HG02642 (cell line): Measurements from ENCODE around the gene CDK2.
"Not testable (repeated sequence)": the region's sequence is repeated elsewhere in the genome, so short reads cannot be mapped to it uniquely, and the experiment has no call there.

Source experiments
- ATAC-seq: cut with Tn5 transposase; IDR thresholded peaks from one replicate; pipeline ENCODE4 v1.9.1; 2021; ENCODE audit warnings: mild to moderate bottlenecking; ENCODE audit not compliant: unreplicated experiment, poor library complexity

Gene CDK2

DNA sequence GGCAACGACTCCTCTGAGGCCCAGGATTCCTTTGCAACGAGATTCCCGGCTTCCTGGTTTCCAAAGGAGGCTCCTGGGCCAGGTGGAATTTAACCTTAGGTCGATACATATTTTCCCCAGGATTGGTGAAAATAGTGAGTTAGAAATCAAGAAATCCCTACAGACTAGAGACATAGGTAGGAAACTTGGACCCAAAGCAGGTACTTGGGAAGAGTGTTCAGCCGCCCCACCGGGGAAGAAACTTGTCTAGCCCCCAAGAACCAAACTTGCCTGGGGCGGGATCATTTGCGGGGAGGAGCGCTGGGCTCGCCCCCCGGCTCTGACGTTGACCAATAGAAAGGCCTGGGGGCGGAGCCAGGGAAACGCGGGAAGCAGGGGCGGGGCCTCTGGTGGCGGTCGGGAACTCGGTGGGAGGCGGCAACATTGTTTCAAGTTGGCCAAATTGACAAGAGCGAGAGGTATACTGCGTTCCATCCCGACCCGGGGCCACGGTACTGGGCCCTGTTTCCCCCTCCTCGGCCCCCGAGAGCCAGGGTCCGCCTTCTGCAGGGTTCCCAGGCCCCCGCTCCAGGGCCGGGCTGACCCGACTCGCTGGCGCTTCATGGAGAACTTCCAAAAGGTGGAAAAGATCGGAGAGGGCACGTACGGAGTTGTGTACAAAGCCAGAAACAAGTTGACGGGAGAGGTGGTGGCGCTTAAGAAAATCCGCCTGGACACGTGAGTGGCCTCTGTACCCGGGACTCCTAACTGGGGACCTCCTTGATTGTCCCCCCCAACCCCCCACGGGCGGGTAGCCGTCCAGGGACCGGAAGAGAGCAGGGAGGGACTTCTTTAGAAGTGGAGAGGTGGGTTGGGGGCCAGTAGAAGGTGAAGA, at the start of gene CDK2:
CDK2 (plus strand) TSS at position 423 of the 874 bp plus-strand sequence; CDS start at position 602, 179 bp downstream.
- peak; percentile 94 for ATAC-seq

DNA sequence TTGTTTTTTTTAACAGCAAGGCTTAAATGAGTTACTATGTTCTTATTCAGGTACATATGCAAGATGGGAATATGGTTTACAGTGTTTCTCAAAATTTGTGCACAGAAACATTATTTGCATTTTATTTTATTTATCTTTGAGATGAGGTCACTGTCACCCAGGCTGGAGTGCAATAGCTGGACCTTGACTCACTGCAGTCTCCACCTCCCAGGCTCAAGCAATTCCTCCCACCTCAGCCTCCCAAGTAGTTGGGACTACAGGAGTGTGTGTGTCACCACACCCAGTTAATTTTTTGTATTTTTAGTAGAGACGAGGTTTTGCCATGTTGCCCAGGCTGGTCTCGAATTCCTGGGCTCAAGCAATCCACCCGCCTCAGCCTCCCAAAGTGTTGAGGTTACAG, 47.6 kb upstream of the CDK2 start:
- ATAC-seq, result not testable (repeated sequence)

DNA sequence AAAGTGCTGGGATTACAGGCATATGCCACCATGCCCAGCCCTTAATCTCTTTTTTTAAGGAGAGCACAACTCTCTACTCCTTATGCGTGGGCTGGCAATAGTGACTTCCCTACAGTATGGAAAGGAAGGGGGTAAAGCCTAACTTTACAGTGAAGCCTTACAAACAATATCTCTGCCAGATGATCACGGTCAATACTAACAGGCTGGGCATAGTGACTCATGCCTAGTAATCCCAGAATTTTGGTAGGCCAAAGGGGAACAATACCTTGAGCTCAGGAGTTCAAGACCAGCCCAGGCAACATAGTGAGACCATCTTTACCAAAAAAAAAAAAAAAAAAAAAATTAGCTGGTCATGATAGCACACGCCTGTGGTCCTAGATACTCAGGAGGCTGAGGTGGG, 44.5 kb upstream of the CDK2 start:
- no peak for ATAC-seq

DNA sequence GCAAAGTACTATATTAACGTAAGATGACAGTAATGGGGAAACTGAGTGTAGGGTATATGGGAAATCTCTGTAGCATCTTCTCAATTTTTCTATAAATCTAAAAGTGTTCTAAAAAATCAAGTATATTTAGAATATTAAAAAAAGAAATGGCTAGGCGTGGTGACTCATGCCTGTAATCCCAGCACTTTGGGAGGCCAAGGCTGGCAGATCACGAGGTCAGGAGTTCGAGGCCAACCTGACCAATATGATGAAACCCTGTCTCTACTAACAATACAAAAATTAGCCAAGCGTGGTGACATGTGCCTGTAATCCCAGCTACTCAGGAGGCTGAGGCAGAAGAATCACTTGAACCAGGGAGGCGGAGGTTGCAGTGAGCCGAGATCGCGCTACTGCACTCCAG, 43.0 kb upstream of the CDK2 start:
- ATAC-seq, result not testable (repeated sequence)

DNA sequence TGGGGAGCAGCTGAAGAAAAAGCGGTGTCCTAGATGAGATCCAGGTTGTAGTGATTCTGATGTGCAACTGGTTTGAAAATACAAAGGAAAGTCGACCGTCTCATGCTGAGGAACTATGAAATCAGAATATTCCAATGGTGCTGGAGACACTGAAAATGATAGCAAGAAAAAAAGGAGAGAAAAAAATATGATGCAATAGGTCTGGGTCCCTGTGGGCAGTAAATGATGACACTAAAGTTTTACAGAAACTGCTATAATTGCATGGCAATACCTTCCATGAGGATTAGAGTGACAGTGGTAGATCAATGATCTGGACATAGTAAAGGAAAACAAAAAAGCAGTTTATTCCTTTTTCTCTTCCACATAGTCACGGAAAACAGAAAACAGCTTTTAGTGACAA, 41.3 kb upstream of the CDK2 start:
- no peak for ATAC-seq

DNA sequence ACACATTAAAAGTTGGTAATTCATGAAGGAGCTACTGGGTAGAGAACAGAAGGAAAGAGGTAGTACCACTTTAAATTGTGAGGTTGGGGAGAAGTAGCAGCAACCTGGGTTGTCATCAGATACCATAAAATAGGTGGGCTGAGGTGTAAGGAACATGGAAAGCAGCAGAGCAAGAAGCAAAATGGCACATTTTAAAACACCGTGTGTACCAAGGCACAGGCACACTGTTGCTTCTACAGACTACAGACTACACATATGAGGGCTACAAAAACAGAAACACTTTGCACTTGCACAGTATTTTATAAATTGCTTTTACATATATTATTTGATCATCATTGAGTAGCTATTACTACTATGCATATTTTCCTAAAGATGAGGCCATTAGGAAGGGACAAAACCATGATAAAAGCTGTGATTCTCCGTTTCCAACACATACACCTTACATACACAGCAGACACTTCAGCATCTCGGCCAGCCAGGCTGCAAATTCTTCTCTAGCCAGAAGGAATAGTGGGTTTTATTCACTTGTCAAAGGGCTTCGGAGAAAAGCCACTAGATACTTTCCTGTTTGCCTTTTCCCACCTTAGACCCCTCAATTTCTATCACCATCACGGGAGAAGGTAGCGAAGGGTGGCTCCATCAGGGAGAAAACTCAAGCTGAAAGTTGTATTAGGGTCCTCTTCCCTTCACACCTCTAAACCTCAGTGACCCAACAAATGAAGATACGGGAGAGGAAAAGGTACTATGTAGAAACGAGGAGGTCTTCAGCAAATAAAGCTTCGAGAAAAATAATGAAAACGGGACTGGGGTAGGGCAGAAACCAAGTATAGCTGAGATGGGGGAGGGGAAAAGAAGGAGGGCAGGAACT, 40.5 kb upstream of the CDK2 start:
- peak; percentile 1 for ATAC-seq

DNA sequence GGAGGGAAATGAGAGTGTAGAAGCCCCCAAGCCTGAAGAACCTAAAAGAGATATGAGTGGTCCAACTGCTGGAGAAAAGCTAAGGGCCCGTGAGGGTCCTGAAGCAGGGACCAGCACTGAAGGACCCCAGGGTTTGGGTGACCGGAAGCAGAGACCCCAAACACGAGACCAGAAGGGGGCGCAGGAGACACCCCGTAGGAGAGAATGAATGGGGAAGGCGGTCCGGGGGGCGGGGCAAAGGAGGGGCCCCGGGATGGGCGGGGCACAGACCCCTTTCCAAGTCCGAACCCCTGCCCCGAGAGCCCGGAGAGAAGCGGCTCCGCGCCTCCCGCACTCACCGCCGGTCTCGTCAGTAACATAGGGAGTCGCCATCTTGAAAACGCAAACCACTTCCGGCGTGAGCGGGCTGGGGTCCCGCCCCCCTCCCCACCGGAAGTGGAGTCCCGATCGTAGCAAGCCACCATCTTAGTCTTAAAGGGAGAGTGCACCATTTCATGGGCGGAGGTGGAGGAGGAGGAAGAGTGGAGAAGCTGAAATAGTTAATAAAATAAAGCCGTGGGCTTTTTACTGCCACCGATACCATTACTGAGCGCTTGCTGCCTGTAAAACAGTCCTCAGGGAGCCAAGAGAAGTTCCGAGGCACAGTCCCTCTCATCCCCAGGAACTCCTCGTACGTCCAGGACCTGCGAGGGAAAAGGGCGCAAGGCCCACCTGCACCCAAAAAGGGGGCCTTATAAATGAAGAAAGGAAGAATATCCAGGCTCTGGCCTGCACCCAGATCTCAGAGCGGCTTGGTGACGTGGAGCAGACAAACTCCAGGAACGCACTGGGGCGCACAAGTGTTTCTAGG, 39.7 kb upstream of the CDK2 start:
- ATAC-seq, result peak; percentile 54

DNA sequence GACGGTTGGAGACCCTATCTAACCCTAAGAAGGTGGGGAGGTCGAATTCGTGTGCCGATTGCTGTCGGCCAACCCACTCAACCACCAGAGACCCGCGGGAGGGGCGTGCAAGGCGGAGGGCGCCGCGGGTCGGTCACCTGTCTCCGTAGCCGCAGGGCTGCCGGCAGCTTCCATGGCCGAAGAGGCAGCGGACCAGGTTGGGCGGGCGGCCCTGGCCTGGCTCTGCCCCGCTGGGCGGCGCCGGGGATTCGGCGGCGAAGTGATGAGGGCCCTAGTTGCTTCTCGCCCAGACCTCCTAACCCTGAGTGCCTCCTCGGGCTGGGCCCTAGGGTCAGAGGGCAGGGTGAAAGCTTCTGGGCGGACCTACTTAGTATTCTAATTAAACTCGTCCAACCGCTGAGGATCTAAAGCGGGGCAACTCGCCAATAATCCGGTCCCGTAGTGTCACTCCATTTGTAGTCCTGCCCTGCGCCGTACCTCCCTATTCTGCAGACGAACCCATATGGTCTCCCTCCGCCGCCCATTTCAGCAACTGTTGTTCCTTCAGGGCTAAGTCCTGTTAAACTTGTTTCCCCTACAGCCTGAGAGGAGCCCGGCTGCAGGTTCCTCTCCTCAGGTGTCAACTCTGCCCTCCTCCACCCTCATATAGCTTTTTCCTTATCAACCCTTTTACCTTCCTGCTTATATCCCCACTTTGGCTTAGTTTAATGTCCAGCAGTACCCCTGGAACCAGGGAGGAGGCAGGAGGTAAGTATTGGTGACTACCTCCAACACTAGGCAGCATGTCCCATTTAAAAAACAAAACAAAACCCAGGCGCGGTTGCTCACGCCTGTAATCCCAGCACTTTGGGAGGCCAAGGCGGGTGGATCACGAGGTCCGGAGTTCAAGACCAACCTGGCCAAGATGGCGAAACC, 38.8 kb upstream of the CDK2 start, which contains the start of gene PYM1:
PYM1 (minus strand) TSS at position 307 of the 915 bp plus-strand sequence; CDS start at position 174, 133 bp downstream.
- ATAC-seq, result peak; percentile 44

DNA sequence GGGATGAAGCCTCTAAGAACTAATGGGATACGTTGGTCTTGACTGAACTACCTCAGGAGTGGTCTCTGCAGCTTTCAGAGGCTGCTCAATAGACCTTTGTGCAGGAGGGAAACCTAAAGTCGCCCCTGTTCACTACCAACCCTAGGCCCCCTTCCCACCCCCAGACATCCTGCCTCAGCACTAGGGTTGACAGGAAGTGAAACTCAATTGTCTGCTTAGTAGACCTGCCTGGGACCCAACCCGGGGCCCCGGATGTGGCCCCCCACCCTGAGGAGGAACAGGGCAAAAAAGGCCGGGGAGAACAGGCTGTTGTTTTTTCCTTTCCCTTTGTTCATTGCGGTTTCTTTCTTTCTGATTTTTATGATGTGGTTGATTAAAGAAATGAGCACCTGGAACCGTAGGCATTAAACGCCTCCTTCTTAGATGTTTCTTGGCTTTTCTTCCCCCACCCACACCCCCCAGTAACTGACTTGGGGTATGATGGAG, 37.3 kb upstream of the CDK2 start:
- peak; percentile 32 for ATAC-seq

DNA sequence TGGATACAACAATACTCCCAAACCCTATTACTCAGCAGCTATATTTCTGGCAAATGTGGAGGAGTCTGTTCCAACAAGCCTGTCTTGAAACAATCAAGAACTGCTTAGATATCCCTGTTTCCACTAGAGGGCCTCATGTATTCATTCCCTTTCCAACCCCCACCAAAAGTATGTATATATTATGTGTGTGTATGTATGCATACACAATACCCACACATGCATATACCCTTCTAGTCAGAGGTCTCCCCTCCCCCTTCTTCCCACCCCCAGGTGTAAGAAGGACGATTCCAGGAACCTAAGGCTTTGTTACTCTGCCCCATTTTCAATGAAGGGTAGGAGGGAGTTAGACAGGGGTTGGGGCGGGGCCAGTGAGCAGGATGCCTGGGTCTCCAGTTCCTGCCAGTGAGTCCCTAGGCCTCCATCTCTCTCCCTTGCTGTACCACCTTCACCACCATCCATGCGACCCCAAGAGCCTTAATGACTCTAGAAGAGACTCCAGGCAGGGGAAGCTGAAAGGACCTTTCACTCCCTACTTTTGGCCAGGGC, 35.8 kb upstream of the CDK2 start, which contains the start of gene DGKA:
DGKA (plus strand) TSS at position 392 of the 546 bp plus-strand sequence. CDS start 5,342 bp downstream, outside the sequence.
- no peak for ATAC-seq

DNA sequence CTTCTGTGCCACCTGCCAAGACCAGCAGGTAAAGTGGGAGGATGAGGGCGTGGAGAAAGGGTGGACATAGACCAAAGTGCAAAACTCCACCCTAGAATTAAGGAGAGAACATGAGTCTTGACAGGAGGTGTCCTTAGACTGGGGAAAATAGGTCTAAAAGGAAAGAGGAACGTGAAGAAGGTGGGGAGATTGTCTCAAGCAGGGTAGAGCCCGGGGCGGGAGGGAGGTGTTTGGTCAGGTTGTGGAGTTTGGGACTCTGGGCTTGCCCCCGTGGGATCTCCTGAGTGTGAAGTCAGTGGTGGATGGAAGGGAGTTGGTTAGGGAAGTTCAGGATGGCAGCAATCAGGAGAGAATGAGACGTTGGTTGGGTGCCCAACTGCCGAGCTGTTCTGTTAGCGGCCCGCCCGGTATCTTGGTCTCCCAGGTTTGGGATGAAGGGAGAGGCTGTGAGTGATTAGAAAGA, 35.3 kb upstream of the CDK2 start:
- no peak for ATAC-seq

DNA sequence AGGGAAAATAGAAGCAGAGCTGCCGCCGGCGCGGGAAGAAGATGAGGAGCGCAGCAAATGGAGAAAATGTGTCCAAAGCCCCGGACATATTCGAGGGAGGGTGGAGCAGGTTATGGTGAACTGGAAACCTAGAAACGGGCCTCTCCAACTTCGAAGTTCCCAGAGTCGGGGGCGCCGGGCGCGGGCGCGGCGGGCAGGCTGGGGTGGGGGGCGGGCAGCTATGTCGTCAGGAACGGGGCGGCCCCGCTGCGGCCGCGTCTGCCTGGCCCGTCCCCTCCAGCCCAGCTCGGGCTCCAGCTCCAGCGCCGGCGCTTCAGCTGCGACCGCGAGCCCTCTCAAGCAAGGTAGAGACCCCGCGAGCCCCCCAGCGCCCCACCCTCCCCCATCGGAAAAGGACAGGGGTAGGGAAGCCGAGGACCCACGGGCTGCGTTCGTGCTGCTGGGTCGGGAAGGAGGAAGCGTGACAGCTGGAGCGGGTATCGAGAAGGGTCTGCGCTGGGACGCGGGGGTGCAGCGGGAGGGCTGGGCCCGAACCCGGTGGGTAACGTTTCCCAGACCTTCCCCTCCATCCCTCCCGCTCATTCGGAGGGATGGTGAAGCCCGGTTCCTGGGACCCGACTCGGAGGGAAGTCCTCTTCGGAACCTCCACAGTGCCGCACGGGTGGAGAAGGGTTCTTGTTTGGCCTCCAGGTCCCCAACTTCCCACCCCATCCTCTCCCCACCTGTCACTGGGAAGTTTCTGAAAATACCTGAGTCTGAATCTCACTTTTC, 34.7 kb upstream of the CDK2 start:
- ATAC-seq, result no peak

DNA sequence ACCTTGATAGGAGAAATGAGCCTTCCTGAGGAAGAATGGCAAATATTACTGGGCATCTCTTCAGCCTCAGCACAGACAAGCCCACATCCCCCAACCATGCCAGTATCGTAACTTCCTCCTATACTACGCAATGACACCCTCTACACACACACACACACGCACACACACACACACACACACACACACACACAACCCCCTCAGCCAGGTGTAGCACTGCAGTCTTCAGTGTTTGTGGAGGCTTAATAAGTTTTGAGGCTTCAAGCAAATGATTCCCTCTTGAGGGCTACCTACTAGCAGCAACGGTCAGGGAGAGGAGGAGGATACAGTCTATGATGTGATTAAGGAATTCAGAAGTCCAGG, 34.1 kb upstream of the CDK2 start:
- ATAC-seq, result no peak

DNA sequence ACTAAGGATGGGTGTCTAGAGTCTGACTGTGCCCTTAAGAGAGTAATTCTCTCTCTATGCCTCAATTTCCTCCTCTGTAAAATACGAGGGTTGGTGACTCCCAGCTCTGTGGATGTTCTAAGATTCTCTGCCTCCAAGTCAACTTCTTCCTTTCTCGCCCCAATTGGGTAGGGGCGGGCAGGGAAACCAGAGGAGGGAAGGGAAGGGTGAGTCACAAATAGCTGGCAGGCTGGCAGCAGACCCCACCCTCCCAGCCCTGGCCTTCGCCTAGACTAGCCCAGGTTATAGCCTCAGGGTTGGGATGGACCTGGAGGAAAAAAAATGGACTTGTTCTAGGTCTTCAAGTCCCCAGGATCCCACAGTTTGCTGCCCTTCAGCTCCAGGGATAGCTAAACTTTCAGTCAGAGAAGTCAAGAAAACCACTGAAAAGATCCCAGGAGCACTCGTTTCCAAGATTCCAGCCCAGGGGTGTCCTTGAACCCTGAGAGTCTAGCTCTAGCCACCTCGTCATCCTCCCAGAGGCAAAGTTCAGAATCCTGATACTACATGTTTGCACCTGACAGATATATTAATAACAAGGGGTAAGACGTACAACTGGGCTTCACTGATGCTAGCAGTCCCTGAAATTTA, 33.3 kb upstream of the CDK2 start:
- ATAC-seq, result no peak

DNA sequence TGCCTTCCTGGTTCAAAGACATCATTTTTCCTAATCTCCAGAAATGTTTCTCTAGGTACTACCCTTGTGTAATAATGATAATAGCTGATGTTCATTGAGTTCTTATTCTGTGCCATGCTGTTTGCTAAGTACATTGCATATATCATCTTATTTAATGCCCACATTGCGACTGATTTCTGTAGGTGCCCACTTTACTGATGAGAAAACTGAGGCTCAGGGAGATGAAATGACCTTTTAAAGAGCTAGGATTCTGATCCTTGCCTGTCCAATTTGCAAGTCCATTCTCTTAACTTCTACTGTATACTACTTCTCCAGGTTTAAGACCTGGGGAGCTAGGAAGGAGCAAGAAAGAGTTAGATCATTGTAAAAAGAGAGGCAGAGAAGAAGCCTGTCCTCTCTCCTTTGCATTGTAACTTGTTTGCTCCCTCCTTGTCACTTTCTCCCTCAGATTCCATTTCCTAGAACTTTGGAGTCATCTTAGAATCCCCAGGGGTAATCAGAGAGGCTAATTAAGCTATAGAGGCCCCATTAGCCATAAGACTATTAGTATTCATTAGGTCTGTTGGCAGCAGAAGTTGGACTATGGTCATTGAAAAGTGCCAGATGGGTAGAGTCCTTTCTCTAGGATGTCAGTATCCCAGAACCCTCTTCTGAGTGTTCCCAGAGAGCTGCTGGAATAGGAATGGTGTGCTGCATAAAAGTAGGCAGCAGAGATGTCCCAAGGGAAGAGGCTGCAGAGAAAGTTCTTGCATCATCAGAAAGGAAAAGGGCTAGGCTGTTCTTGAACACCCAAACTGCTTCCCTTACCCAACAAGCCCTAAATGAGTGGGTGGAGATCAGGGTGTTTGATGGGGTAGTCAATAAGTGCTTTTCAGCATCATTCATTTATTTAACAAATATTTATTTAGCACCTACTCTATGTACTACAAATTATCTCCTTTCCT, 32.6 kb upstream of the CDK2 start:
- no peak for ATAC-seq

DNA sequence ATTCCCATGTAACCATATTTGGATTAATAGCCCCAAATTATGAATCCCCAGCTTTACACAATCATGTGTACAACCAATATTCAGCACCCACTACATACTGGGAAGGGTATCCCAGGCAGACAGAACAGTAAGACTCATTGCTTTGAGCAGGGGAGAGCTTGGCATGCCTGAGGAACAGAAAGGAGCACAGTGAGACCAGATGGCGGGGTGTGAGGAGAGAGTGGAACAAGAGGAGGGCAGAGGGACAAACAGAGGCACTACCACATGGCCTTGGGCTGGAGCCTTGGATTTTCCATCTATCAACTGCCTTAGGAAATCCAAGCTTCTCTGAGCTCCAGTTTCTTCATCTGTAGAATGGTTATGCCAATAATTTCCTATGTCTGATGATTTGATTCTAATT, 31.9 kb upstream of the CDK2 start:
- ATAC-seq, result no peak
